SK-N-MC (cell line): ENCODE results near the gene RANBP17.

Source experiments
- EZH2 ChIP-seq: fragments of 200-600 bp; sonication (generic); IDR thresholded peaks from one replicate; pipeline ENCODE4 v1.6.1; 2017; ENCODE audit warnings: antibody characterized with exemption
- FOXP2 ChIP-seq: optimal IDR thresholded peaks from 2 replicates; pipeline ENCODE3; 2011; ENCODE audit warnings: mild to moderate bottlenecking, moderate library complexity; ENCODE audit not compliant: insufficient read depth; ENCODE audit errors: extremely low read length, control extremely low read depth
- POLR2AphosphoS5 ChIP-seq: IDR thresholded peaks from 2 replicates; pipeline ENCODE4 v1.6.1; 2012; ENCODE audit warnings: mild to moderate bottlenecking, low read depth, low read length, borderline replicate concordance

DNA sequence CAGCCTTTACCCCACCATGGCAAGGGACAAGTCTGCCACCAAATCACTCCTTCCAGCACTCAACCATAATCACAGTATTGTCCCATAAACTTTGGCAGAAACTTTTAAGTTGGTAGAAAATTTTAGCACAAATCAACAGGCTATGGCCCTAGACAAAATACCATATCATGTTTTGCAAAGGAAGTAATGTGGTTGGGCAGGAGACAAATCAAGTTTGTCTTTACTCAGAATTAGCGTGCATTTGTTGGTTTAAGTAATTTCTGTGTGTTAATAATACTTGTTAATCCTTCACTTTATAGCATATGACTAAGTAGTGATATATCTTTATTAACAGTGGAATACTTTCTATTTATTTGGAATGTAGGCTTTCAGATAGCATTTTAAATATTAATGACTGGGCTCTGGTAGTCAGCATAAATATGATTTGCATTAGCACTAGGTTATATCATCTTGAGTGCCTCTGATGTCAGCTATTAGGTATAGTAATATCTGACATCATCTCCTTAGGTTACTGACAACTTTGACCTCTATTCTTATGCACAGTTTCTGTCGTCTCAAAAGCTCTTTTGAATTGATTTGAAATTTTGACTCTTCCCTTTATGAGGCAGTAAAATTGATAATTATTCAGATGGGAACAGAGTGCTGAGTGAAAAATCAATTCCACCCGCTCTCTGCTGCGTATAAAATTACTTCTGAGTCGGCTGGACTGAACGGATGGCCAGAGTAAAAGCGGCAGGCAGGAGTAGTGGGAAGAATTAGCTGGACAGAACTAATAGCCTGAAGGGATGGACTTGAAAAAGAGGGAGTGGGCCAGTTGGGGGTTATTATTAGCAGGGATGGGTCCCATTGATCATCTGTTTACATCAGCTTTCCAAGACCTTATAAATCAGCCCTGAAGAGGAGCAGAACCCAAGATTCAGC lies 407.1 kb downstream of the RANBP17 start:
- no peak for TF ChIP-seq POLR2AphosphoS5
- TF ChIP-seq EZH2 = no peak
- no peak for TF ChIP-seq FOXP2
